MM.1S (cell line): ENCODE results near the gene ATG3.

Experiments used
- EZH2 ChIP-seq: fragments of 300-600 bp; sonication (generic); optimal IDR thresholded peaks from 2 replicates; pipeline ENCODE3; 2017; ENCODE audit warnings: low read depth, mild to moderate bottlenecking, antibody characterized with exemption, low read length, mixed read lengths
- TF ChIP-seq, protein P1 (sequence below): fragments of 300-600 bp; sonication (generic); IDR thresholded peaks from 2 replicates; pipeline ENCODE4 v1.5.1; 2016; ENCODE audit warnings: antibody characterized with exemption, low read length, mixed read lengths

DNA sequence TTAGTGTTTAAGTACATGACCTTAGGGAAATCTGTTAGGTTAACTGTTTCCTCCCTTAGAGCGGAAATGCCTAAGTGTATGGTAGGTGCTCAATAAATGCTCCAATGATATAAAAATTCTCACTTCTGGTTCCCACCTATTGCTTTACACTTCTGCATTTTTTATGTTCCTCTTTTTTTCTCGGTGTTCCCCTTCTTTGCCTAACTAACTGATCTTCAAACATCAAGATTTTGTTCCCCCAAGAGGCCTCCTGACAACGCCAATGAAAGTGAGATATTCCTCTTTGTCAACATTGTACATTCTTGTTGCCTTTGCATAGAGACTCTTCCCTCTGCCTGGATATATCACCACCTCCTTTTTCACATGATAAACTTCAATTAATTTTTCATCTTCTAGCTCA is 17.5 kb upstream of the ATG3 start:
- TF ChIP-seq, protein P1, sequence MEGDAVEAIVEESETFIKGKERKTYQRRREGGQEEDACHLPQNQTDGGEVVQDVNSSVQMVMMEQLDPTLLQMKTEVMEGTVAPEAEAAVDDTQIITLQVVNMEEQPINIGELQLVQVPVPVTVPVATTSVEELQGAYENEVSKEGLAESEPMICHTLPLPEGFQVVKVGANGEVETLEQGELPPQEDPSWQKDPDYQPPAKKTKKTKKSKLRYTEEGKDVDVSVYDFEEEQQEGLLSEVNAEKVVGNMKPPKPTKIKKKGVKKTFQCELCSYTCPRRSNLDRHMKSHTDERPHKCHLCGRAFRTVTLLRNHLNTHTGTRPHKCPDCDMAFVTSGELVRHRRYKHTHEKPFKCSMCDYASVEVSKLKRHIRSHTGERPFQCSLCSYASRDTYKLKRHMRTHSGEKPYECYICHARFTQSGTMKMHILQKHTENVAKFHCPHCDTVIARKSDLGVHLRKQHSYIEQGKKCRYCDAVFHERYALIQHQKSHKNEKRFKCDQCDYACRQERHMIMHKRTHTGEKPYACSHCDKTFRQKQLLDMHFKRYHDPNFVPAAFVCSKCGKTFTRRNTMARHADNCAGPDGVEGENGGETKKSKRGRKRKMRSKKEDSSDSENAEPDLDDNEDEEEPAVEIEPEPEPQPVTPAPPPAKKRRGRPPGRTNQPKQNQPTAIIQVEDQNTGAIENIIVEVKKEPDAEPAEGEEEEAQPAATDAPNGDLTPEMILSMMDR: no peak
- TF ChIP-seq EZH2: no peak
